Parathyroid adenoma (tissue), 2 donors: ENCODE results near the gene SCARB1.

Experiments used
- H2AFZ ChIP-seq: fragments of 300-600 bp; sonication (generic); one replicate; pipeline ENCODE4 v1.7.0; 2017; ENCODE audit warnings: antibody characterized with exemption, mild to moderate bottlenecking
- H3K27ac ChIP-seq: fragments of 300-600 bp; sonication (generic); one replicate; pipeline ENCODE4 v1.7.0; 2017
- H3K27me3 ChIP-seq: fragments of 300-600 bp; sonication (generic); one replicate; pipeline ENCODE4 v1.7.0; 2017; ENCODE audit warnings: low read length; ENCODE audit not compliant: control insufficient read depth, insufficient read depth
- H3K36me3 ChIP-seq: fragments of 300-600 bp; sonication (generic); one replicate; pipeline ENCODE4 v1.7.0; 2017; ENCODE audit warnings: low read length; ENCODE audit not compliant: control insufficient read depth, insufficient read depth
- H3K4me1 ChIP-seq: fragments of 300-600 bp; sonication (generic); one replicate; pipeline ENCODE4 v1.7.0; 2017; ENCODE audit warnings: control low read depth
- H3K4me2 ChIP-seq: fragments of 300-600 bp; sonication (generic); one replicate; pipeline ENCODE4 v1.7.0; 2017; ENCODE audit warnings: low read length
- H3K4me3 ChIP-seq: fragments of 300-600 bp; sonication (generic); one replicate; pipeline ENCODE4 v1.7.0; 2017; ENCODE audit warnings: low read depth, low read length
- H3K79me2 ChIP-seq: fragments of 300-600 bp; sonication (generic); one replicate; pipeline ENCODE4 v1.7.0; 2017; ENCODE audit warnings: control low read depth
- H3K9ac ChIP-seq: fragments of 300-600 bp; sonication (generic); one replicate; pipeline ENCODE4 v1.7.0; 2017; ENCODE audit warnings: mild to moderate bottlenecking
- H3K9me3 ChIP-seq: fragments of 300-600 bp; sonication (generic); one replicate; pipeline ENCODE4 v1.7.0; 2017; ENCODE audit warnings: low read length; ENCODE audit not compliant: control insufficient read depth
- CTCF ChIP-seq: fragments of 300-600 bp; sonication (generic); IDR thresholded peaks from one replicate; pipeline ENCODE4 v1.7.0; 2017; ENCODE audit warnings: antibody characterized with exemption, mild to moderate bottlenecking
- donor health status: primary hyperparathyroidism.

The SCARB1 gene

DNA sequence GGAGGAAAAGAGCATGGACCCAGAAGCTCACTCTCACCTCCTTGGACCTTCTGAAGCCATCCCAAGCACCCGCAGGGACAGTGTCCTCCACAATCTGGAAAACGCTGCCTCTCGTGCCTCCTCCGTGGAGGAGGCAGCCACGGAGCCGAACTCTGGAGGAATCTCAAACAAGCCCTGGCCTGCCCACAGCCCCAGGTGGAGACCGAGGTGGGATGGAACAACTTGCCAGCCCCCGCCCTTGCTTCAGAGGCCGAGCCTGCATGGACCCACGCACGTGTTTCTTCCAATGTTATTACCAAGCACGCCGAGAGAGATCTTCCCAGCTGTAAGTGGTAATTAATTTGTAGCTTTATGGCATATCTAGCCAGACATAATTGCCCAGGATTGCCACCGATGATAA, 61.3 kb downstream of the SCARB1 start:
- TF ChIP-seq CTCF: no peak

DNA sequence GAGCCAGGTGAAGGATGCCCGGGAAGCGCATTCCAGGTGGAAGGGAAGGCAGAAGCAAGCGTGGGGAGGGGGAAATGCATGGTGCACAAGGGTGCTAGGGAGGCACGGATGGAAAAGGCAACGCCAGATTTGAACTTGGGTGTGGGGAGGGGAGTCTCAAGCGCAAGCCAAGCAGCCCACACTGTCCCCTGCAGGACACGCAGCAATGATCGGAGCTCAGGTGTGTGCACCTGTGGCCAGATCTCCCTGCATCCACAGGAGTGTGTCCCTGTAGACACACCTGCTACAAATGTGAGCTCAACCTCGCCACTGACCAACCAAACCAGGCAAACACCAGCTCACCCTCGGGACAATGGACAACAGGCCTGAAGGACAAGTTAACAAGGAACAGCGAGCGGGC, 63.2 kb downstream of the SCARB1 start:
- no peaks in the 10 kb centered on the region for H3K27me3 ChIP-seq
- no peak overlapping the region for H2AFZ ChIP-seq
- H3K4me3 ChIP-seq: no peak overlapping the region
- peaks cover 3% of the 10 kb centered on the region for H3K4me1 ChIP-seq
- no peaks in the 10 kb centered on the region for H3K9me3 ChIP-seq
- no peak overlapping the region for H3K27ac ChIP-seq
- no peak overlapping the region for H3K4me2 ChIP-seq
- no peaks in the 10 kb centered on the region for H3K79me2 ChIP-seq
- no peak for TF ChIP-seq CTCF
- H3K9ac ChIP-seq: no peak overlapping the region
- H3K36me3 ChIP-seq: no peaks in the 10 kb centered on the region

More for the DNA sequence above, 61.3 kb downstream of the SCARB1 start:
- H3K36me3 ChIP-seq: no peaks in the 10 kb centered on the region
- H3K4me1 ChIP-seq: peaks cover 3% of the 10 kb centered on the region
- no peaks in the 10 kb centered on the region for H3K27me3 ChIP-seq
- H3K27ac ChIP-seq: no peak overlapping the region
- H2AFZ ChIP-seq: no peak overlapping the region
- H3K79me2 ChIP-seq: no peaks in the 10 kb centered on the region
- H3K9ac ChIP-seq: no peak overlapping the region
- no peaks in the 10 kb centered on the region for H3K9me3 ChIP-seq
- no peak overlapping the region for H3K4me2 ChIP-seq
- no peak overlapping the region for H3K4me3 ChIP-seq

DNA sequence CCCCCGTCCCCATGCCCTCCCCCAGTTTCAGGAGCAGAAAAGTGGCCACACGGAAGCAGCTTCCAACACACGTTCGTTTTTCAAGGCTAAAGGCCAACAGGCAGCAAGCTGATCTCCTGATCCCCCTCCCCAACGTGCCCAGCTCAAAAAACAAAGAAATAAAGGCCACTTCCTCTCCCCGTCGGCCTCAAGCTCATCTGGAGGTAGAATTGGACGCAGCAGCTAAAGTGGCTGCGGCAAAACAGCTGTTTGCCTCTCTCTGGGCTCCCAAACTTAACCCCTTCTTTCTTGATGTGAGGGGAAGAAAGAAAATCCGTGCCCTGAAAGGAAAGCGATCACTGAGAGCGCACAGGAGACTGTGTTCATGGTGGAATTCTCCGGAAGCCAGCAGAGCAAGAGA, 66.3 kb downstream of the SCARB1 start:
- Histone ChIP-seq H3K79me2 (no peaks in the 10 kb centered on the region), H3K4me3 (no peak overlapping the region), H3K9ac (no peak overlapping the region), H3K27ac (no peak overlapping the region), H3K4me2 (no peak overlapping the region), H3K36me3 (no peaks in the 10 kb centered on the region), H2AFZ (no peak overlapping the region), H3K9me3 (no peaks in the 10 kb centered on the region), H3K4me1 (no peaks in the 10 kb centered on the region), H3K27me3 (no peaks in the 10 kb centered on the region)
- TF ChIP-seq CTCF: no peak

DNA sequence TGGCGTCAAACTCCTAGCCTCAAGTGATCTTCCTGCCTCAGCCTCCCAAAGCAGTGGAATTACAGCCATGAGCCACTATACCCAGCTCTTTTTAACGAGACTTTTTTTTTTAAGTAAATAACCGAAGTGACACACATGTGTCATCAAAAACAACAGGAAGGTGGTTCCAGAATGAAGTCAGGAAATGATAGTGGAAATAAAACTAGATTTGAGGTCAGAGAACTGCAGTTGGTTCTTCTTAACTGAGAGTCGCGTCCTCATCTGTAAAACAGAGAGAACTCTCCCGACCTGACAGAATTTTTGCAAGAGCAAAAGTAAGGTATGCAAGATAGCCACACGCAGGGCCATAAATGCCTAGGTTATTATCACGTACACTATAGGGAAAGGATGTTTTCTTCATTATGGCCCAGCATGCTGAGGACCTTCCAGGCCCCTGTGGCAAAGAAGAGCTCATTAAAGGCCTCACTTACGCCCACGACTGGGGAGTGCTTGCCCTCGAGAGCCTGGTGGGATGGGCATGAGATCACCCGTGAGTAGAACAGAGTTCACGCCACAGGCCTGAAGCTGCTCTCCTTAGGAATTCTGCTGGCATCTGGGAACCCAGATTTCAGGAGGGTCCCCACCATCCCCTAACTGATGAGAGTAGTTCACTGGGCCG, 67.2 kb downstream of the SCARB1 start:
- no peak for TF ChIP-seq CTCF

More for the DNA sequence above, 67.2 kb downstream of the SCARB1 start:
- H3K36me3 ChIP-seq: no peaks in the 10 kb centered on the region
- no peak overlapping the region for H3K4me3 ChIP-seq
- no peaks in the 10 kb centered on the region for H3K27me3 ChIP-seq
- H3K4me2 ChIP-seq: no peak overlapping the region
- H3K9me3 ChIP-seq: no peaks in the 10 kb centered on the region
- H2AFZ ChIP-seq: no peak overlapping the region
- no peaks in the 10 kb centered on the region for H3K4me1 ChIP-seq
- no peak overlapping the region for H3K27ac ChIP-seq
- H3K79me2 ChIP-seq: no peaks in the 10 kb centered on the region
- no peak overlapping the region for H3K9ac ChIP-seq
